ENCODE measurements around the gene ZFP62. TPM values are rescaled to one million over a fixed set of nuclear protein-coding genes. Genes with fewer than 3 reads are reported as not detected.
"Not testable (repeated sequence)": the region's sequence is repeated elsewhere in the genome, so short reads cannot be mapped to it uniquely, and the experiment has no call there.

Gene ZFP62
- 20.0 and 24.2 TPM in 2 replicates for total RNA-seq

DNA sequence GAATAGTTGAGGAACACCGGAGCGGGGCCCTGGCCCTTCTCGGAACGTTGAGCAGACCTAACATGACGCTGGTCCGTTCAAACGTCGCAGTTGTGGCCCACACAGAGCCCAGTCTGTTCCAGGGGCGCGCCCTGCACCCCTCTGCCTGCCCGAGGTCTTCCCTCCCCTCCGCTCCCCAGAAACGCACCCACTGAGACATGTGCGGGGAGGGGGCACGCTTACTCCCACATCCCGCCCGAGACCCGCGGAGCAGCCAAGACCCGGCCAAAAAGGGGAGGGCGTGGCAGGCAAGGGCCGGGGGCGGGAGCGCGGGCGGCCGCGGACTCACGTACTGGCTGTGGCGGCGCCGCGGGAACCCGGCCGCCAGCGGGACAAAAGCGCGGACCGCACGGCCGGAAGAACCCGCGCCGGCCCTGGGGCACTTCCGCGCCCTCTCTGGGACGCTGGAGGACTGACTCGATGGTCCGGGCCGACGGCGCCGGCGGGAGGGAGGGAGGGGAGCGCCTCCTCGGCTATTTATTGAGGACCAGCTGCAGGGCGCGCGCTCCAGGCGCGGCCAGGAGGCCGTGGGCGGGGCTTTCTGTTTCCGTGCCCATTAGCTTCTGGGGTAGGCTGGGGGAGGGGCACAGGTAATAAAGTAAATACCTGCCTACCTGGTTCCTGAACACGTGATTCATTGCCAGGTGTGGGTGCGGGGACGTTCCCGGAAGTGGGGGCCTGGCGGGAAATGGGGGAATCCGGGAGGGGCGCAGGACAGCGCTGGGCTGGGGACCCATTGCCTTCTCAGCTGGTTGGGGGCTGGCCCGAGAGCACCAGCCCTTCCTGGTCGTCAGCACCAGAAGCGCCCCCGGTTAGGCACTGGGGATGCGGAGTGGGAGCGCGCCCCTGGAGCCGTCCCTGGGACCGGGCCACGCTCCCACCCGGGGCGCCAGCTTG, at the start of gene ZFP62:
ZFP62 (minus strand) TSS at position 390 of the 936 bp plus-strand sequence; CDS start at position 333, 57 bp downstream.
- DNase-seq (ENCODE audit: extremely low read depth, low read depth, low spot score) = no peak

DNA sequence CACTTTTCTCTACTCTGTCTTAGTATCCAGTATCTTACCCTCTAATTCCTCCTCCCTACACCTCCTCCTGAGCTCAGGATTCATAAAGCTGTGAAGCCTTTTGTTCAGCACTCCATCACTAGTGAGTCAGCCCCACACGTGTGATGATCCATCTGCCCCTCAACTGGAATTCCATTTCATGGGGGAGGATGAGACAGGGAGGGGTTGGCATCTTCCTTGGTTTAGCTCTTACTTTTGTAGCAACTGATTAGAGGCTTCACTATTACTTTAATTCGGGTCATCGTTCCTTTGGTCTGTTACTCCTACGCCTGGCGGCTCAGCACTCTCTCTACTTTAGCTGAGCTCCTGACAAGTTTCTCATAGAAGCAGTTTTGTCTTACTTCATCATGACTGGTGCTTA, 49.7 kb upstream of the ZFP62 start:
- DNase-seq (ENCODE audit: extremely low read depth, low read depth, low spot score) = no peak

DNA sequence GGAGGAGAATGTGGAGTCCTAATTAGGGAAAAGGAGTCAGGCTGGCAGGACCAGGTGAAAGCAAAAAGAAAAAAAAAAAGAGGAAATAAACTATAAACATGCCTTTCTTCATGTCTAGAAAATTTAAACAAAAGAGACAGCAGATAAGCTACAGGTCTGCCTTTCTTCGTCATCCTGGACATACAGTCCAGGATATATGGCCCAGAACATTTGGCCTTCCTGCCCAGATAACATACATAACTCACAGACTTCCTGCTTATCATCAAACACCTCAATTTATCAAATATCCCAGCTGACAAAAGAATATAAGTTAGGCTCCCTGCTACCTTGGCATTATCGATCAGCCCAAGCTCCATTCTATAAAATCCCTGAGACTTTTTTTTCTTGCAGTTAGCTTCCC, 49.1 kb upstream of the ZFP62 start:
- no peak for DNase-seq (ENCODE audit: extremely low read depth, low read depth, low spot score)

DNA sequence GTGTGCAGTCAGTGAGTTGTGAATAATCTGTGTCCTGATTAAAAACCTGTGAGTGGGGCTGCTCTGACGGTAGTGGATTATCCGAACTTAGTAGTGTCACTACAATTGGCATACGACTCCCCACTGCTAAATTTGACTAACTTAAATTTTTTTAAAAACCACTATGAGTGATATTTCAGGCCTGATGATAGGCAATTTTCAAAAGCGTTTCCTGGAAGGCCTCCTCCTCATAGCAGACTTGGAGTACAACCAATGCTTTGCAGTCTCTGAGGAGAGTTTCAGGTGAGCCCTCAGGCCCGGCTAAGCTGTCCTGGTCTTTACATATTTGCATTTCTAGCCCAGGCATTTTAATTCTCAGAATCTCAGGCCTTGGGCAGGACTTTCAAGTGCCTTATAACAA, 48.7 kb upstream of the ZFP62 start:
- no peak for DNase-seq (ENCODE audit: extremely low read depth, low read depth, low spot score)

DNA sequence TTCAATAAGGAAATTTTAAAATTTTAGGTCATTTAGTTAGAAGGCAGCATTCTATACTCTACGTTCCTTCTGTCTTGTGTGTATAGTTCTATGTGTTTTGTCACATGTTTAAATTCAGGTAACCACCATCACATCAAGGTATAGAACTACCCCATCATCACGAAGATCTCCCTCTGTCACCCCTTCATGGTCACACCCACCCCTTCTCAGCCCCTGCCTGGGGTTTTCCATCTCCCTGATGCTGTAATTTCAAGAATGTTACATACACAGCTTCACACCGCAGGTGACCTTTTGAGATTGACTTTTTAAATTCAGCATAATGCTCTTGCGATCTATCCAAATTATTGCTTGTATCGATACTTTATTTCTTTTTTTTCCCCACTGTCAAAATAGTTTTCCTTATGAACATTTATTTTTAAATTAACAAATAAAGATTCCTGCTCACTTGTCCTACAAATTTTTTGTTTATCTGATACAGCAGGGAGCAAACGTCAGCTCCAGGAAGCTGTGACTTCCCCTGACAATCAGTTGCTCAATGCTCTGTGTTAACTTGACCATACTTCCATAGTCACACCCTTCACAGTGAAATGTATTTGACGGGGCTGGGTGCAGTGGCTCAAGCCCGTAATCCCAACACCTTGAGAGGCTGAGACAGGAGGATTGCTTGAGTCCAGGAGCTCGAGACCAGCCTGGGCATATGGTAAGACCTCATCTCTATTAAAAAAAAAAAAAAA, 48.1 kb upstream of the ZFP62 start:
- DNase-seq (ENCODE audit: extremely low read depth, low read depth, low spot score) = no peak

DNA sequence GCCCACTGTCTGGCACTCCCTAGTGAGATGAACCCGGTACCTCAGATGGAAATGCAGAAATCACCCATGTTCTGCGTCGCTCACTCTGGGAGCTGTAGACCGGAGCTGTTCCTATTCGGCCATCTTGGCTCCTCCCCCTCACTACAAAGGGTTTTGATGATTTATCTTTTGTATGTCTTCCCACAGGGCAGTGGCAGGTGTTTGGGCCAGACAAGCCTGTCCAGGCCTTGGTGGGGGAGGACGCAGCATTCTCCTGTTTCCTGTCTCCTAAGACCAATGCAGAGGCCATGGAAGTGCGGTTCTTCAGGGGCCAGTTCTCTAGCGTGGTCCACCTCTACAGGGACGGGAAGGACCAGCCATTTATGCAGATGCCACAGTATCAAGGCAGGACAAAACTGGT, 47.3 kb upstream of the ZFP62 start:
- no peak for DNase-seq (ENCODE audit: extremely low read depth, low read depth, low spot score)

DNA sequence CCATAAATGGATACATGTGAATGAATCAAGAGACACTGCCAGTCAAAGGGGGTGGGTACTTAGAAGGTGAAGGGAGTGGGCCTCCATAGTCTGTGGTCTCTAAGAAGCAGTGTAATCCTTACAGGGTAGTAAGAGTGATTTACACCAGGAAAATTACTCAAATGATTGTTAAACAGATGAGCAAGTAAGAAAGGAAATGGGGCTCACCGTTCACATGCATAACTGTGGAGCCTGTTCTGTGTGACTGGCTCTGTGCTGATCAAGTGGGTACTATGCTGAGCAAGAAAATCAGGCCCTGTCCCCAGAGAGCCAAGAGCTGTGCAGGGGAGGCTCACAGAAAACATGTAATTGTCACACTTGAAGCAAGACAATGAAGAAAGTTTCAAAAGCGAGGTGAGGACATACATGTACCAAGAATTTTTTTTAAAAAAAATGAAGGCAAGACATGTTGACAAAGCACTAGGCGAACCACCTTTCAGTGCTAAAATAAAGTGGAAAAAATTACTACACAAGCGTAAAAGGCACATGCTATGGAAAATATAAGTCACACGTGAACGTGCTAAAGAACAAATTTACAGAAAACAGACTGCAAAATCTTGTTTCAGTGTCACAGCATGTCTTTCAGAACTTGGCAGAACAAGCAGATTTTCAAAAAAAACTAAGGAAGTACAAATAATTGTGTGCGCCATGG, 40.4 kb upstream of the ZFP62 start:
- no peak for DNase-seq (ENCODE audit: extremely low read depth, low read depth, low spot score)

DNA sequence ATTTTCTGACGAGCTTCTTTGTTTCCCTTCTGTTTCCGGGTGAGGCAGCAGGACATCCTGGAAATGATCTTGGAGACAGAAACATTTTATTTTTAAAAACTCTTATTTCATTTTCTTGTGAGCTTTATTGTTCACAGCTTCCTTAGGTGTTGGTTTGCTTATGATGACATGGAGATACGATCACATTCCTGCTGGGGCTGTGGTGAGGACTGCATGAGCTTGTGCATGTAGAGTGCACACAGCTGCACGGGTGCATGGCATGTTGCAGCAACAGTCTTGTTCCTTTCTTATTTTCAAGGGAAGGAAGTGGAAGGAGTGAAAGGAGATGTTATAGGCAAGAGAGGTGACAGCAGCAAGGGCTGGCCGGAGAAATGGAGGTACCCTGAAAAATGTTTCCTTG, 39.1 kb upstream of the ZFP62 start:
- no peak for DNase-seq (ENCODE audit: extremely low read depth, low read depth, low spot score)

DNA sequence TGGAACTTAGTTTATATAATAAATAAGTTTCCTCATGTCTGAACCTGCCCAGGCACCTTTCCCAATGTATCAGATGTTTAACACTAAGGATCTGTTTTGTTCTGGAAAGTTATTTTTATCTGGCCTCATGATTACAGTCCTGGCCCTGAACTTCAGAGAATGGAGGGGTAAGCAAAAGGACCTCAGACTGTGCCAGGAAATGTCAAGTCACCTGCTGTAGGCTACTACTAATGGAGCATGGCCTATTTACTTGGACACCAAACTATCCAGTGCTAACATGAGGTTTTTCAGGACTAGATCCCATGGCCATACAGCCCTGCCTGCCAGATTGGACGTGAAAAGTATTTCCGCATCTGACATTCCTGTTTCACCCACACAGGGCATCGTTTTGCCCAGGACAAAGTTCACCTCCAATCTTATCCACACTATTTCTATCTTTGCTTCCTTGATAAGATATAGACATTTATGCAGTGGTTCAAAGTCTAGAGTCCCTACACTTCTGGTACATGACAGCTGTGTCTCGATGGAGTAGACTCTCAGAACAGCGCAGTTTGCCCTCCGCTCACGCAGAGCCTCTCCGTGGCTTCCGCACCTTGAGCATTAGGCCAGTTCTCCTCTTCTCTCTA, 37.7 kb upstream of the ZFP62 start, which contains the start of gene BTNL8:
BTNL8 (plus strand) TSS at position 539 of the 626 bp plus-strand sequence. CDS start 152 bp downstream, outside the sequence.
- DNase-seq (ENCODE audit: extremely low read depth, low read depth, low spot score) = no peak

DNA sequence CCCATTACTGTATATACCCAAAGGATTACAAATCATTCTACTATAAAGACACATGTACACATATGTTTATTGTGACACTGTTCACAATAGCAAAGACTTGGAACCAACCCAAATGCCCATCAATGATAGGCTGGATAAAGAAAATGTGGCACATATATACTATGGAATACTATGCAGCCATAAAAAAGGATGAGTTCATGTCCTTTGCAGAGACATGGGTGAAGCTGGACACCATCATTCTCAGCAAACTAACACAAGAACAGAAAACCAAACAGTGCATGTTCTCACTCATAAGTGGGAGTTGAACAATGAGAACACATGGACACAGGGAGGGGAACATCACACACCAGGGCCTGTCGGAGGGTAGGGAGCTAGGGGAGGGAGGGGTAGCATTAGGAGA, 34.3 kb upstream of the ZFP62 start:
- DNase-seq (ENCODE audit: extremely low read depth, low read depth, low spot score) = not testable (repeated sequence)

DNA sequence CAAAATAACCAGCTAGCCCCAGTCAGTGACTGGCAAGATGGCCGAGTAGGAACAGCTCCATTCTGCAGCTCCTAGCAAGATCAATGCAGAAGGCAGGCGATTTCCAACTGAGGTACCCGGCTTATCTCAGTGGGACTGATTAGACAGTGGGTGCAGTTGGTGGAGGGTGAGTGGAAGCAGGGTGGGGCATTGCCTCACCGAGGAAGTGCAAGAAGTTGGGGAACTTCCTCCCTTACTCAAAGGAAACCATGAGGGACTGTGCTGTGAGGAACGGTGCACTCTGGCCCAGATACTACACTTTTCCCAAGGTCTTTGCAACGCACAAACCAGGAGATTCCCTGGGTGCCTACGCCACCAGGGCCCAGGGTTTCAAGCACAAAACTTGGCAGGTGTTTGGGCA, 28.3 kb upstream of the ZFP62 start:
- DNase-seq (ENCODE audit: extremely low read depth, low read depth, low spot score) = no peak

DNA sequence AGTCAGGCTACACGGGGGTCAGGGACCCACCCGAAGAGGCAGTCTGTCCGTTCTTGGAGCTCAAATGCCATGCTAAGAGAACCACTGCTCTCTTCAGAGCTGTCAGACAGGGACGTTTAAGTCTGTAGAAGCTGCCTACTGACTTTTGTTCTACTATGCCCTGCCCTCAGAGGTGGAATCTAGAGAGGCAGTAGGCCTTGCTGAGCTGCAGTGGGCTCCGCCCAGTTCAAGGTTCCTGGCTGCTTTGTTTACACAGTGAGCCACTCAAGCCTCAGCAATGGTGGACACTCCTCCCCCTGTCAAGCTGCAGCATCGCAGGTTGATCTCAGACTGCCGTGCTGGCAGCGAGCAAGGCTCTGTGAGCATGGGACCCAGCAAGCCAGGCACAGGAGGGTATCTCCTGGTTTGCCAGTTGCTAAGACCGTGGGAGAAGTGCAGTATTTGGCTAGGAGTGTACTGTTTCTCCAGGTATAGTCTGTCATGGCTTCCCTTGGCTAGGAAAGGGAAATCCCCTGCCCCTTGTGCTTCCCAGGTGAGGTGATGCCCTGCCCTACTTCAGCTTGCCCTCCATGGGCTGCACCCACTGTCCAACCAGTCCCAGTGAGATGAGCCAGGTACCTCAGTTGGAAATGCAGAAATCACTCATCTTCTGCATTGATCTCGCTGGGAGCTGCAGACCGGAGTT, 24.9 kb upstream of the ZFP62 start:
- DNase-seq (ENCODE audit: extremely low read depth, low read depth, low spot score) = not testable (repeated sequence)

DNA sequence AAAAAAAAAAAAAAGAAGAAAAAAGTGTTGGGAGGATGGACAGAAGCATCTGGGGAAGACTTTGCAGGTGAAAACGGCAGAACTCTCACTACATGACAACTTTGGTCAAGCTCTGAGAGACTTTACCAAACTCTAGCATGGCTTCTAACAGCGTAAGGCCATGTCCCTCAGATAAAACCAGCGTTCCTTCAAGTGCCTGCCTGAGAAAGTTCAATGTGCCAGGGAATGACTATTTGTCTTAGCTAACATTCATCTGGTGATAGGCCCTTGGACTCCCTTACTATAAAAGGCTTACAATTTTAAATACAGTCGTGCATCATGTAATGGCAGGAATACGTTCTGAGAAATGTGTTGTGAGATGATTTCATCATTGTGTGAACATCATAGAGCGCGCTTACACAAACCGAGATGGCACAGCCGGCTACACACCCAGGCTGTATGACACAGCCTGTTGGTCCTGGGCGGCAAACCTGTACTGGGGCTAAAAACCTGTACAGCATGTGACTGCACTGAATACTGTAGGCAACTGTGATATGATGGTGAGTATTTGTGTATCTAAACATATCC, 14.9 kb upstream of the ZFP62 start:
- DNase-seq (ENCODE audit: extremely low read depth, low read depth, low spot score) = no peak

DNA sequence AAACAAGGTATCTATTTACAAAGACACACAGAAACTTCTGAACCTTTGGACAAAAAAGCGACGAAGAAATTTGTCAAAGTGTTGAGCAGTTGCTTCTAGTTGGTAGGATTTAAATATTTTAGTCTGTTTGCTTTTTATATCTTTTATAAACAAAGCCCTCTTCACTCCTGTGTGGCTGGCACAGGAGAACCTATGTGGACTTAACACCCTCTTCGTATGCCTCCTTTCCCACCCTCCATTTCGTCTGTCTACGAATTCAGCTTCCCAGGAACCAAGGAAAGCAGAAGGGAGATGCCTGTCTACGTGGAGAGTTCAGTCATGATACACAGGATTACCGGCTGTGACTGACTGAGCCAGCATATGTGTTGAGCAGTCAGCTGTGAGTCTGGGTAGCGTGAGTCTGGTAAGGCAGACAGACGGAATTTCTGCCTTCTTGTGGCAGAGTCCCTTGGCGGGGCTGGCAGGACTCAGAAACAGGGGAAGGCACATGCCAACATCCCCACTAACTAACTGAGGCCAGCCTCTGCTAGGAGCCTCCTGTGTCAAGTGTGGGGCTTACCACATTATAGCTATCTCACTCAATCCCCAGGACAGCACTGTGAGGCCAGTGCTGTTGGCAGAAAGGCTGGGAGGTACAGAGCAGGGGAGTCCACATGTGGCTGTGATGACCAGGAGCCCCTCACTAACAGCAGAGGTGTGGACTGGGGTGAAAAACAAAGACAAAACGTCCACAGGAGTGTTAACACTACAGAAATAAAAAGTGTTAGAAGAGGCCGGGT, 13.9 kb upstream of the ZFP62 start:
- DNase-seq (ENCODE audit: extremely low read depth, low read depth, low spot score) = no peak

DNA sequence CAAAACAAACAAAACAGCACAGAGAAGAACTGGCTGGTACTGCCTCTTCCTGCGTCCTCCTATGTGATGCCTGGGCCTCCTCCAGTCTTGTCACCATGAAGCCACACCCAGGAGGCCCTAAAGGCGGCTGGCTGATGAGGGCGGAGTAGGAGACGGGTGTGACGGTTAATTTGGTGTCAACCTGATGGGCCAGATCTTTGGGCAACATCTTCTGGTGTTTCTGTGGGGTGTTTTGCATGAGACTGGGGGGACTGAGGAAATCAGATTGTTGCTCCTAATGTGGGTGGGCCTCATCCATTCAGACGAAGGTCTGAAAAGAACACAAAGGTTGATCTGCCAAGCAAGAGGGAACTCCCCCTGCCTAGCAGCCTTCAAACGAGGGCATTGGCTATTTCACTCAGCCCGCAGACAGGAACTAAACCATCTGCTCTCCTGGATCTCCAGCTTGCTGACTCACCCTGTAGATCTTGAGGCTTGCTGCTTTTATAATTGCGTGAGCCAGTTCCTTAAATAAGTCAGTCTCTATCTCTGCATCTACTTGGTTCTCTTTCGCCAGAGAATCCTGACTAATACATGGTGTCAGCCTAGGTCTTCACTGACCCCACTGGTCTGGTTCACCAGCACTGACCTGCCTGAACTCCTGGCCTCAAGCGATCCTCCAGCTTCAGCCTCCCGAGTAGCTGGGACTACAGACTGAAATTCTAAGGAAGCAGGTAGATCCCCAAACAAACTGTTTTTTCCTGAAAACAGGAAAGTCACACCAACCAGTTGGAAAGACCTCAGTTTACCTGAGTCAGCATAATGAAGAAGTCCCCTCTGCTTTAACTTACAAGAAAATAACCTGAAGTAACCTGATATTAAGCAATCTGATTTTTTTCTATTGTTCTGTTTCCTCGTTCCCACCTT, 12.8 kb upstream of the ZFP62 start:
- no peak for DNase-seq (ENCODE audit: extremely low read depth, low read depth, low spot score)

DNA sequence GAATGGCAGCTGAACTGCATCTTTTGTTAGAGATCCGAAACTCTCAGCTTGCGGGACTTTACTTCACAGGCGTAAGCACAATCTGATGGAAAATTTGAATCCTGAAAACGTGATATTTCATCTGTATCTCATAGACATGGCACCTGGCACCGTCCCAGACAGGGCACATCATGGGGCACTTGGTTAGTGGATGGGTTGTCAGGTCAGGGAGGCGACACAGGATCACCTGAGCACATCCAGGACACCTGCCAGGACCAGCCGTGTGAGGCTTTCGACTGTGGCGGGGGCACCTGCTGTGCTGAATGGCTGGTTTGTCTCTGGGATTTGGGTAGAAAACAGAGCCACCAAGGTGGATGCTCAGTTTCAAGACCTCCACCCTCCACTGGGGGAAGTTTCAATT, 11.3 kb upstream of the ZFP62 start:
- no peak for DNase-seq (ENCODE audit: extremely low read depth, low read depth, low spot score)

DNA sequence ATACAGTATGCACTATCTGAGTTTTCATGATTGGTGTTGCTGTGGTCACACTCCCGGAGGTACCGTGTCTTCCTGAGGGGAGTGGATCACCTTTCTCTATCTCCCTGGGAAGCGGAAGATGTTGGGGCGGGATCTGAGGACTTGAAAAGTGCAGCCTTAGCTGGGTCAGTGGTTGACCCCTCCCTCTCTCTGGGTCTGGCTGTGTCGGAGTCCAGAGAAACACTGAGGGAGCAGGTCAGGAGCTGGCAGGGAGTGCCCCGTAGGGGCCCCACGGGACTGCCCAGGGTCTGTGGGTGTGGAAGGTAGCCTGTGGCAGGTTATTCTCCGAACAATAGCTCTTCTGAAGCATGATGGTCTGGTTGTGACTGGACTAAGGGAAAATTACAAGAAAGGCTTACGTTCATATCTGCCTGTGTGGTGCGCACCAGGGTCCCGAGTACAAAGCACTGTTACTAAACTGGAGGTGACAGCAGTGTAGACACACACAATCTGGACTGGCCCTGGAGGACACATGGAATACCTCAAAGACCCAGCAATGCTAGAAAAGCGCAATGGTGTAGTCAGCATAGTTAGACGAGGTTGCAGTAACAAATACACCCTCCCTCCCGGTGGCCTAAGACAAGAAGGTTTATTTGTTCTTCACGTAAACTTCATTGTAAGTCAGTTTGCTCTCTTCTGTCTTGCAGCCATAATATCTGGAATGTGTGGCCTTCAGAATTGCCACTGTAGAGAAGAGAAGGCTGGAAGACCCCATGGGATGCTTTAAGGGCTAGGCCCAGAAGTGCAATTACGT, 9.4 kb upstream of the ZFP62 start:
- DNase-seq (ENCODE audit: extremely low read depth, low read depth, low spot score) = no peak

Measured in glomerular endothelial cell (primary cell).